Measurements from ENCODE around the gene MORF4L1.

GRCh38 chr15:78841376-78841706 lies 31.3 kb upstream of the MORF4L1 start:
- TF ChIP-seq EP300 (IDR thresholded peaks at IDR 0.05; ENCODE audit: borderline replicate concordance in 1 of 2, control insufficient read depth in 1 of 2, low read depth in 2 of 2, low read length in 2 of 2) (no peak), CTCF (IDR thresholded peaks at IDR 0.05 in 2 of 3, conservative IDR thresholded peaks at IDR 0.05 in 1 of 3; ENCODE audit: control insufficient read depth in 2 of 3, extremely low read depth in 1 of 3, insufficient read depth in 1 of 3, low read depth in 3 of 3, low read length in 3 of 3) (no peak), SIN3A (IDR thresholded peaks at IDR 0.05; ENCODE audit: low read depth, low read length) (no peak), MYC (IDR thresholded peaks at IDR 0.05; ENCODE audit: insufficient read depth, insufficient read length, insufficient replicate concordance, low read length, severe bottlenecking) (no peak), ZZZ3 (IDR thresholded peaks at IDR 0.05; ENCODE audit: control insufficient read depth, insufficient read length, low read depth) (no peak), RFX5 (IDR thresholded peaks at IDR 0.05; ENCODE audit: low read depth, low read length) (no peak), E2F4 (IDR thresholded peaks at IDR 0.05; ENCODE audit: low read depth, low read length) (no peak), TCF3 (IDR thresholded peaks at IDR 0.05; ENCODE audit: borderline replicate concordance, insufficient read depth, low read depth, low read length) (no peak), EED (IDR thresholded peaks at IDR 0.05; ENCODE audit: low read depth) (no peak; the same call in 1 of the 2 replicates), TAF1 (IDR thresholded peaks at IDR 0.05; ENCODE audit: borderline replicate concordance, low read depth, low read length) (no peak), POLR2AphosphoS2 (IDR thresholded peaks at IDR 0.05; ENCODE audit: low read depth, low read length) (no peak)

Data from GM12878 (cell line).